Measurements from ENCODE around the gene CEP57.

The CEP57 gene

GRCh38 chr11:95796501-95796900 lies 6.2 kb downstream of the CEP57 start:
- peaks cover 75% of the 10 kb centered on the region for H3K79me2 ChIP-seq (ENCODE audit: insufficient read depth, low read length)
- H3K9me3 ChIP-seq (ENCODE audit: insufficient read depth, low read length), result no peaks in the 10 kb centered on the region
- no peak overlapping the region for H3K27ac ChIP-seq (ENCODE audit: low read depth, low read length)
- no peak overlapping the region for H2AFZ ChIP-seq (ENCODE audit: low read depth, low read length, severe bottlenecking)
- no peaks in the 10 kb centered on the region for H3K9me2 ChIP-seq (replicated peaks; ENCODE audit: insufficient read depth, low read length)
- peaks cover 26% of the 10 kb centered on the region for H3K36me3 ChIP-seq (ENCODE audit: low read length)
- H3K4me2 ChIP-seq (ENCODE audit: low read depth, low read length, poor library complexity, severe bottlenecking), result no peak overlapping the region
- H3K9ac ChIP-seq (ENCODE audit: low read length), result no peak overlapping the region
- 0 out of 2 replicates have a peak, but pooled peaks cover 5% of the 10 kb centered on the region for H3F3A ChIP-seq (ENCODE audit: insufficient read depth)
- H3K27me3 ChIP-seq (ENCODE audit: low read length), result no peaks in the 10 kb centered on the region
- TF ChIP-seq CTCF (IDR thresholded peaks at IDR 0.05; ENCODE audit: insufficient read depth, low read length, poor library complexity, severe bottlenecking) (no peak), EZH2phosphoT487 (conservative IDR thresholded peaks at IDR 0.05; ENCODE audit: low read length) (no peak)
- peaks cover 23% of the 10 kb centered on the region; the same call in 1 of the 2 replicates for H4K20me1 ChIP-seq (ENCODE audit: low read depth, low read length)
- no peak overlapping the region for H3K4me3 ChIP-seq (ENCODE audit: insufficient read depth, low read length, poor library complexity, severe bottlenecking)

- peaks cover 17% of the 10 kb centered on the region; the same call in 1 of the 2 replicates for H4K20me1 ChIP-seq (ENCODE audit: low read depth, low read length)
- H3K4me3 ChIP-seq (ENCODE audit: insufficient read depth, low read length, poor library complexity, severe bottlenecking), result no peak overlapping the region
- H3K36me3 ChIP-seq (ENCODE audit: low read length), result peaks cover 47% of the 10 kb centered on the region
- H3F3A ChIP-seq (ENCODE audit: insufficient read depth), result no peaks in the 10 kb centered on the region
- H3K4me2 ChIP-seq (ENCODE audit: low read depth, low read length, poor library complexity, severe bottlenecking), result no peak overlapping the region
- H3K79me2 ChIP-seq (ENCODE audit: insufficient read depth, low read length), result peaks cover 44% of the 10 kb centered on the region
- no peaks in the 10 kb centered on the region for H3K9me2 ChIP-seq (replicated peaks; ENCODE audit: insufficient read depth, low read length)
- no peak overlapping the region for H2AFZ ChIP-seq (ENCODE audit: low read depth, low read length, severe bottlenecking)
- no peaks in the 10 kb centered on the region for H3K9me3 ChIP-seq (ENCODE audit: insufficient read depth, low read length)
- H3K9ac ChIP-seq (ENCODE audit: low read length), result no peak overlapping the region
- no peak overlapping the region for H3K27ac ChIP-seq (ENCODE audit: low read depth, low read length)
- TF ChIP-seq EZH2phosphoT487 (conservative IDR thresholded peaks at IDR 0.05; ENCODE audit: low read length) (no peak), CTCF (IDR thresholded peaks at IDR 0.05; ENCODE audit: insufficient read depth, low read length, poor library complexity, severe bottlenecking) (no peak)
- no peaks in the 10 kb centered on the region for H3K27me3 ChIP-seq (ENCODE audit: low read length)
Observed at GRCh38 chr11:95799546-95799945, 9.2 kb downstream of the CEP57 start.

- H4K20me1 ChIP-seq (ENCODE audit: low read depth, low read length), result peaks cover 11% of the 10 kb centered on the region; the same call in 1 of the 2 replicates
- no peak overlapping the region for H2AFZ ChIP-seq (ENCODE audit: low read depth, low read length, severe bottlenecking)
- no peak overlapping the region for H3K9ac ChIP-seq (ENCODE audit: low read length)
- no peak overlapping the region for H3K4me2 ChIP-seq (ENCODE audit: low read depth, low read length, poor library complexity, severe bottlenecking)
- no peaks in the 10 kb centered on the region for H3K27me3 ChIP-seq (ENCODE audit: low read length)
- no peaks in the 10 kb centered on the region for H3F3A ChIP-seq (ENCODE audit: insufficient read depth)
- H3K79me2 ChIP-seq (ENCODE audit: insufficient read depth, low read length), result peaks cover 38% of the 10 kb centered on the region
- H3K9me3 ChIP-seq (ENCODE audit: insufficient read depth, low read length), result no peaks in the 10 kb centered on the region
- peaks cover 56% of the 10 kb centered on the region for H3K36me3 ChIP-seq (ENCODE audit: low read length)
- no peak for TF ChIP-seq EZH2phosphoT487 (conservative IDR thresholded peaks at IDR 0.05; ENCODE audit: low read length)
- no peak for TF ChIP-seq CTCF (IDR thresholded peaks at IDR 0.05; ENCODE audit: insufficient read depth, low read length, poor library complexity, severe bottlenecking)
- H3K4me3 ChIP-seq (ENCODE audit: insufficient read depth, low read length, poor library complexity, severe bottlenecking), result no peak overlapping the region
- no peak overlapping the region for H3K27ac ChIP-seq (ENCODE audit: low read depth, low read length)
- H3K9me2 ChIP-seq (replicated peaks; ENCODE audit: insufficient read depth, low read length), result no peaks in the 10 kb centered on the region
Observed at GRCh38 chr11:95800438-95800837, 10.1 kb downstream of the CEP57 start.
